ENCODE data around the gene CLDN9. TPM values are rescaled to one million over a fixed set of nuclear protein-coding genes. Genes with fewer than 3 reads are reported as not detected.
A peak's percentile ranks its signal among the peaks of the same experiment; 100 is the strongest.

Gene CLDN9
- total and polyA plus RNA-seq, 9 of the 15 experiments (the other 6 are each of a cell fraction or from before 2014, with no cell fraction given): 0.12 to 0.44 (median 0.22) TPM; not detected in 4

DNA sequence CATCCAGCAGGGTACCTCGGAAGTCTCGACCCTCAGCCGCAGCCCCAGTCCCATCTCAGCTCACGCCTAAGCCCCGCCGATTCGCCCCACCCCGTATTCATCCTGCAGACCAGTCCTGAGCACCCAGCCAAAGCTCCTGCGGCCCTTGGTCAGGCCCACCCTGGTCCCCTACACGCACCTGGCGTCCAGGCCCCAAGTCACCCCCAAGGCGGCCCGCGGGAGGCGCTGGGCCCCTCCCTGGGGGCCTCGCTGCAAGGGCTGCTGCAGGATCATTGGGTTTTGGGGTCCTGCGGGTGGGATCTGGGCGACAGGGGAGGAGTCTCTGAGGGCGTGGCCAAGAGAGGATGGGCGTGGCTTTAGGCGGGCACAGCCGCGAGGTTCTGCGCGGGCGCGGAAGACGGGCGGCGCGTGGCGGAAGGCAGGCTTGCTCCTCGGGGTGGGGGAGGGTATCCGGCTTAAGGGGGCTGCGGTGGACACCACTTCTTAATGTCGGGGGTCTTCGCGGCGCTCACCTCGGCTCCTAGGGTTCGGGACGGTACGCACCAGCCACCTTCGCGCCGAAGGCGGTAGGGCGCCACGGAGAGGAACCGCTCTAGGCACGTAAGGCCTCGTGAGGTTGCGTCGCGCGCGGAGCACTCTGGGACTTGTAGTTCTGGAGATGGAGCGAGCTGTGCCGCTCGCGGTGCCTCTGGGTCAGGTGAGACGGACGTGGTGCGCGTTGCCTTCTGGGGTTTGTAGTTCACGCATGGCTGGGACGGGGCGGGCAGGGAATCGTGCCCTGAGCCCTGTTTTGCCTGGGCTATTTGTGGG, 11.2 kb downstream of the CLDN9 start, which contains the start of the genes HCFC1R1 and THOC6 (continued):
- TF ChIP-seq, protein P1, sequence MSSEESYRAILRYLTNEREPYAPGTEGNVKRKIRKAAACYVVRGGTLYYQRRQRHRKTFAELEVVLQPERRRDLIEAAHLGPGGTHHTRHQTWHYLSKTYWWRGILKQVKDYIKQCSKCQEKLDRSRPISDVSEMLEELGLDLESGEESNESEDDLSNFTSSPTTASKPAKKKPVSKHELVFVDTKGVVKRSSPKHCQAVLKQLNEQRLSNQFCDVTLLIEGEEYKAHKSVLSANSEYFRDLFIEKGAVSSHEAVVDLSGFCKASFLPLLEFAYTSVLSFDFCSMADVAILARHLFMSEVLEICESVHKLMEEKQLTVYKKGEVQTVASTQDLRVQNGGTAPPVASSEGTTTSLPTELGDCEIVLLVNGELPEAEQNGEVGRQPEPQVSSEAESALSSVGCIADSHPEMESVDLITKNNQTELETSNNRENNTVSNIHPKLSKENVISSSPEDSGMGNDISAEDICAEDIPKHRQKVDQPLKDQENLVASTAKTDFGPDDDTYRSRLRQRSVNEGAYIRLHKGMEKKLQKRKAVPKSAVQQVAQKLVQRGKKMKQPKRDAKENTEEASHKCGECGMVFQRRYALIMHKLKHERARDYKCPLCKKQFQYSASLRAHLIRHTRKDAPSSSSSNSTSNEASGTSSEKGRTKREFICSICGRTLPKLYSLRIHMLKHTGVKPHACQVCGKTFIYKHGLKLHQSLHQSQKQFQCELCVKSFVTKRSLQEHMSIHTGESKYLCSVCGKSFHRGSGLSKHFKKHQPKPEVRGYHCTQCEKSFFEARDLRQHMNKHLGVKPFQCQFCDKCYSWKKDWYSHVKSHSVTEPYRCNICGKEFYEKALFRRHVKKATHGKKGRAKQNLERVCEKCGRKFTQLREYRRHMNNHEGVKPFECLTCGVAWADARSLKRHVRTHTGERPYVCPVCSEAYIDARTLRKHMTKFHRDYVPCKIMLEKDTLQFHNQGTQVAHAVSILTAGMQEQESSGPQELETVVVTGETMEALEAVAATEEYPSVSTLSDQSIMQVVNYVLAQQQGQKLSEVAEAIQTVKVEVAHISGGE (CRISPR knock-in tag; IDR thresholded peaks at IDR 0.05): peak in 1 of 3 experiments; percentile 70; a peak in 2 of 6 replicates
- TF ChIP-seq TCFL5 (CRISPR knock-in tag; conservative IDR thresholded peaks at IDR 0.05) (no peak), PRPF4 (IDR thresholded peaks at IDR 0.05; ENCODE audit: insufficient read depth, low read depth, low read length, poor library complexity, severe bottlenecking) (peak; percentile 29), CBFA2T3 (IDR thresholded peaks at IDR 0.05) (no peak), KLF6 (CRISPR knock-in tag; IDR thresholded peaks at IDR 0.05; ENCODE audit: borderline replicate concordance) (no peak), TEAD4 (IDR thresholded peaks at IDR 0.05; ENCODE audit: low read length) (peak; percentile 7; the same call in 1 of the 2 replicates), TEAD4 (CRISPR knock-in tag; IDR thresholded peaks at IDR 0.05; ENCODE audit: borderline replicate concordance) (no peak), RHOXF2B (CRISPR knock-in tag; conservative IDR thresholded peaks at IDR 0.05) (no peak), EZH2 (IDR thresholded peaks at IDR 0.05; ENCODE audit: borderline replicate concordance, low read depth, low read length) (no peak), FOXJ3 (CRISPR knock-in tag; IDR thresholded peaks at IDR 0.05) (no peak), HIVEP1 (CRISPR knock-in tag; IDR thresholded peaks at IDR 0.05) (no peak), NFE2 (IDR thresholded peaks at IDR 0.05; ENCODE audit: low read depth) (no peak), CBFA2T2 (conservative IDR thresholded peaks at IDR 0.05) (peak; percentile 59), NRF1 (conservative IDR thresholded peaks at IDR 0.05 in 1 of 2, IDR thresholded peaks at IDR 0.05 in 1 of 2) (peak; percentile 90 to 92)
- TF ChIP-seq, protein P2, sequence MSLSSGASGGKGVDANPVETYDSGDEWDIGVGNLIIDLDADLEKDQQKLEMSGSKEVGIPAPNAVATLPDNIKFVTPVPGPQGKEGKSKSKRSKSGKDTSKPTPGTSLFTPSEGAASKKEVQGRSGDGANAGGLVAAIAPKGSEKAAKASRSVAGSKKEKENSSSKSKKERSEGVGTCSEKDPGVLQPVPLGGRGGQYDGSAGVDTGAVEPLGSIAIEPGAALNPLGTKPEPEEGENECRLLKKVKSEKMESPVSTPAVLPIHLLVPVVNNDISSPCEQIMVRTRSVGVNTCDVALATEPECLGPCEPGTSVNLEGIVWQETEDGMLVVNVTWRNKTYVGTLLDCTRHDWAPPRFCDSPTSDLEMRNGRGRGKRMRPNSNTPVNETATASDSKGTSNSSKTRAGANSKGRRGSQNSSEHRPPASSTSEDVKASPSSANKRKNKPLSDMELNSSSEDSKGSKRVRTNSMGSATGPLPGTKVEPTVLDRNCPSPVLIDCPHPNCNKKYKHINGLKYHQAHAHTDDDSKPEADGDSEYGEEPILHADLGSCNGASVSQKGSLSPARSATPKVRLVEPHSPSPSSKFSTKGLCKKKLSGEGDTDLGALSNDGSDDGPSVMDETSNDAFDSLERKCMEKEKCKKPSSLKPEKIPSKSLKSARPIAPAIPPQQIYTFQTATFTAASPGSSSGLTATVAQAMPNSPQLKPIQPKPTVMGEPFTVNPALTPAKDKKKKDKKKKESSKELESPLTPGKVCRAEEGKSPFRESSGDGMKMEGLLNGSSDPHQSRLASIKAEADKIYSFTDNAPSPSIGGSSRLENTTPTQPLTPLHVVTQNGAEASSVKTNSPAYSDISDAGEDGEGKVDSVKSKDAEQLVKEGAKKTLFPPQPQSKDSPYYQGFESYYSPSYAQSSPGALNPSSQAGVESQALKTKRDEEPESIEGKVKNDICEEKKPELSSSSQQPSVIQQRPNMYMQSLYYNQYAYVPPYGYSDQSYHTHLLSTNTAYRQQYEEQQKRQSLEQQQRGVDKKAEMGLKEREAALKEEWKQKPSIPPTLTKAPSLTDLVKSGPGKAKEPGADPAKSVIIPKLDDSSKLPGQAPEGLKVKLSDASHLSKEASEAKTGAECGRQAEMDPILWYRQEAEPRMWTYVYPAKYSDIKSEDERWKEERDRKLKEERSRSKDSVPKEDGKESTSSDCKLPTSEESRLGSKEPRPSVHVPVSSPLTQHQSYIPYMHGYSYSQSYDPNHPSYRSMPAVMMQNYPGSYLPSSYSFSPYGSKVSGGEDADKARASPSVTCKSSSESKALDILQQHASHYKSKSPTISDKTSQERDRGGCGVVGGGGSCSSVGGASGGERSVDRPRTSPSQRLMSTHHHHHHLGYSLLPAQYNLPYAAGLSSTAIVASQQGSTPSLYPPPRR (CRISPR knock-in tag; IDR thresholded peaks at IDR 0.05; ENCODE audit: borderline replicate concordance): no peak
- TF ChIP-seq, protein P3, sequence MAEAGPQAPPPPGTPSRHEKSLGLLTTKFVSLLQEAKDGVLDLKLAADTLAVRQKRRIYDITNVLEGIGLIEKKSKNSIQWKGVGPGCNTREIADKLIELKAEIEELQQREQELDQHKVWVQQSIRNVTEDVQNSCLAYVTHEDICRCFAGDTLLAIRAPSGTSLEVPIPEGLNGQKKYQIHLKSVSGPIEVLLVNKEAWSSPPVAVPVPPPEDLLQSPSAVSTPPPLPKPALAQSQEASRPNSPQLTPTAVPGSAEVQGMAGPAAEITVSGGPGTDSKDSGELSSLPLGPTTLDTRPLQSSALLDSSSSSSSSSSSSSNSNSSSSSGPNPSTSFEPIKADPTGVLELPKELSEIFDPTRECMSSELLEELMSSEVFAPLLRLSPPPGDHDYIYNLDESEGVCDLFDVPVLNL (CRISPR knock-in tag; IDR thresholded peaks at IDR 0.05; ENCODE audit: low read depth): no peak
- TF ChIP-seq, protein P4, sequence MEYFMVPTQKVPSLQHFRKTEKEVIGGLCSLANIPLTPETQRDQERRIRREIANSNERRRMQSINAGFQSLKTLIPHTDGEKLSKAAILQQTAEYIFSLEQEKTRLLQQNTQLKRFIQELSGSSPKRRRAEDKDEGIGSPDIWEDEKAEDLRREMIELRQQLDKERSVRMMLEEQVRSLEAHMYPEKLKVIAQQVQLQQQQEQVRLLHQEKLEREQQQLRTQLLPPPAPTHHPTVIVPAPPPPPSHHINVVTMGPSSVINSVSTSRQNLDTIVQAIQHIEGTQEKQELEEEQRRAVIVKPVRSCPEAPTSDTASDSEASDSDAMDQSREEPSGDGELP (CRISPR knock-in tag; IDR thresholded peaks at IDR 0.05; ENCODE audit: borderline replicate concordance): peak; percentile 90
